ENCODE measurements around the gene ARSG.

DNA sequence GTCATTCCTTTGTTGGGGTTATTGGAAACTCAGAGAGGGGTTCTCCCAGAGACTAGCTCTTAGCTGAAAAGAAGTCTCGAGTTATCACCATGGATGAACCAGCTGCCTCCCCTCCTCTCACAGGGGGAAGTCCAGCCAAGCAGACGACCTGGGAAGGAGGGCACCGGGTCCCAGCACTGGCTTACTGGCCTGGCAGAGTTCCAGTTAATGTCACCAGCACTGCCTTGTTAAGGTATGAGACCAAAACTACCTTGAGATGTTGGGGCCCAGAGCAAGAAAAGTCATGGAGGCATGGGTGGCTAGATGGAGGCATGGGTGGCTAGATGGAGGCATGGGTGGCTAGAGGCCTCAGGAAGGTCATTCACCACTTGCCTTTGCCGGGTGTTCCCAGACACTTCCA, 93.6 kb downstream of the ARSG start:
- TF ChIP-seq, protein P1, sequence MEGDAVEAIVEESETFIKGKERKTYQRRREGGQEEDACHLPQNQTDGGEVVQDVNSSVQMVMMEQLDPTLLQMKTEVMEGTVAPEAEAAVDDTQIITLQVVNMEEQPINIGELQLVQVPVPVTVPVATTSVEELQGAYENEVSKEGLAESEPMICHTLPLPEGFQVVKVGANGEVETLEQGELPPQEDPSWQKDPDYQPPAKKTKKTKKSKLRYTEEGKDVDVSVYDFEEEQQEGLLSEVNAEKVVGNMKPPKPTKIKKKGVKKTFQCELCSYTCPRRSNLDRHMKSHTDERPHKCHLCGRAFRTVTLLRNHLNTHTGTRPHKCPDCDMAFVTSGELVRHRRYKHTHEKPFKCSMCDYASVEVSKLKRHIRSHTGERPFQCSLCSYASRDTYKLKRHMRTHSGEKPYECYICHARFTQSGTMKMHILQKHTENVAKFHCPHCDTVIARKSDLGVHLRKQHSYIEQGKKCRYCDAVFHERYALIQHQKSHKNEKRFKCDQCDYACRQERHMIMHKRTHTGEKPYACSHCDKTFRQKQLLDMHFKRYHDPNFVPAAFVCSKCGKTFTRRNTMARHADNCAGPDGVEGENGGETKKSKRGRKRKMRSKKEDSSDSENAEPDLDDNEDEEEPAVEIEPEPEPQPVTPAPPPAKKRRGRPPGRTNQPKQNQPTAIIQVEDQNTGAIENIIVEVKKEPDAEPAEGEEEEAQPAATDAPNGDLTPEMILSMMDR (IDR thresholded peaks at IDR 0.05): no peak
- TF ChIP-seq POLR2A (IDR thresholded peaks at IDR 0.05): no peak
